Loucy (cell line): ENCODE data around the gene SMAP1.

Experiments
- H2AFZ ChIP-seq: fragments of 200-600 bp; sonication (generic); 2 replicates; pipeline ENCODE4 v1.6.0; 2016; ENCODE audit warnings: antibody characterized with exemption, mild to moderate bottlenecking, low read length, moderate library complexity
- H3F3A ChIP-seq: fragments of 200-600 bp; 2 replicates; pipeline ENCODE4 v1.6.0; 2016; ENCODE audit warnings: antibody characterized with exemption, low read depth, mild to moderate bottlenecking
- H3K27me3 ChIP-seq: fragments of 200-600 bp; sonication (generic); 2 replicates; pipeline ENCODE4 v1.6.1; 2014; ENCODE audit warnings: low read length, mild to moderate bottlenecking; ENCODE audit not compliant: insufficient read depth, poor library complexity, severe bottlenecking
- H3K36me3 ChIP-seq: fragments of 200-600 bp; sonication (generic); 2 replicates; pipeline ENCODE4 v1.6.1; 2016; ENCODE audit warnings: low read length; ENCODE audit not compliant: insufficient read depth
- H3K4me1 ChIP-seq: fragments of 200-600 bp; sonication (generic); 2 replicates; pipeline ENCODE4 v1.5.1; 2014; ENCODE audit warnings: low read length, mild to moderate bottlenecking; ENCODE audit not compliant: insufficient read depth, poor library complexity, severe bottlenecking
- H3K4me2 ChIP-seq: fragments of 200-600 bp; sonication (generic); 2 replicates; pipeline ENCODE4 v1.6.0; 2014; ENCODE audit warnings: antibody characterized with exemption, low read length, low read depth, mild to moderate bottlenecking; ENCODE audit not compliant: poor library complexity, severe bottlenecking
- H3K4me3 ChIP-seq: fragments of 200-600 bp; sonication (generic); 2 replicates; pipeline ENCODE4 v1.5.1; 2014; ENCODE audit warnings: low read length, mild to moderate bottlenecking, mixed read lengths; ENCODE audit not compliant: poor library complexity, severe bottlenecking
- H3K79me2 ChIP-seq: fragments of 200-600 bp; sonication (generic); 2 replicates; pipeline ENCODE4 v1.6.1; 2014; ENCODE audit warnings: low read length; ENCODE audit not compliant: insufficient read depth
- H3K9ac ChIP-seq: fragments of 200-600 bp; sonication (generic); 2 replicates; pipeline ENCODE4 v1.6.0; 2014; ENCODE audit warnings: mild to moderate bottlenecking, low read depth, low read length, moderate library complexity; ENCODE audit not compliant: poor library complexity, severe bottlenecking
- H3K9me2 ChIP-seq: fragments of 200-600 bp; sonication (generic); replicated peaks from 2 replicates; pipeline ENCODE4 v1.6.1; 2016; ENCODE audit warnings: low read depth, low read length, mixed read lengths
- H3K9me3 ChIP-seq: fragments of 200-600 bp; sonication (generic); 2 replicates; pipeline ENCODE4 v1.6.1; 2014; ENCODE audit warnings: mild to moderate bottlenecking, antibody characterized with exemption, low read length, low read depth; ENCODE audit not compliant: insufficient read depth
- H4K20me1 ChIP-seq: fragments of 200-600 bp; sonication (generic); 2 replicates; pipeline ENCODE4 v1.6.0; 2014; ENCODE audit warnings: antibody characterized with exemption, low read length, mild to moderate bottlenecking; ENCODE audit not compliant: insufficient read depth, poor library complexity, severe bottlenecking
- CTCF ChIP-seq: fragments of 200-600 bp; sonication (generic); conservative IDR thresholded peaks from 2 replicates; pipeline ENCODE4 v1.5.1; 2014; ENCODE audit warnings: mild to moderate bottlenecking, antibody characterized with exemption, low read length
- EZH2phosphoT487 ChIP-seq: fragments of 200-600 bp; IDR thresholded peaks from 2 replicates; pipeline ENCODE4 v1.6.1; 2018; ENCODE audit warnings: antibody characterized with exemption, mild to moderate bottlenecking, moderate library complexity, borderline replicate concordance

The SMAP1 gene

GRCh38 chr6:70857387-70858077, 189.8 kb downstream of the SMAP1 start:
- Histone ChIP-seq H3K4me1 (no peaks in the 10 kb centered on the region), H2AFZ (no peak overlapping the region), H3K9me2 (no peaks in the 10 kb centered on the region), H4K20me1 (no peaks in the 10 kb centered on the region), H3K36me3 (peaks cover 38% of the 10 kb centered on the region; the same call in 1 of the 2 replicates), H3K79me2 (no peaks in the 10 kb centered on the region), H3K9me3 (no peaks in the 10 kb centered on the region), H3F3A (no peaks in the 10 kb centered on the region), H3K4me2 (no peak overlapping the region), H3K9ac (no peak overlapping the region), H3K27me3 (no peaks in the 10 kb centered on the region), H3K4me3 (no peak overlapping the region)
- TF ChIP-seq EZH2phosphoT487, result no peak
- TF ChIP-seq CTCF, result no peak

DNA sequence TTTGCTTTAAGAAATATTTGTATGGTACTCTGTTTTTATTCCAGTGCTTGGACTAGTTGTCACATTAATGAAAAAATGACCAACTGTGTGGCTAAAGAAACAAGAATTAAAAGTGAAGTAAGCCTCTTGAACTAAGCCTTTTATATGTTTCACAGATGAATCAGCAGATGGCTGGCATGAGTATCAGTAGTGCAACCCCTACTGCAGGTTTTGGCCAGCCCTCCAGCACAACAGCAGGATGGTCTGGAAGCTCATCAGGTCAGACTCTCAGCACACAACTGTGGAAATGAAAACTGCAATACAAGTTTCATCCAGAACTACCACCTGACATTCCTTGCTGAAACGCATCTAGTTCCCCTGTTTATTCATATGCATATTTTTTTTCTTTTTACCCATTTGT, 192.4 kb downstream of the SMAP1 start:
- H3K27me3 ChIP-seq, result no peaks in the 10 kb centered on the region
- H3F3A ChIP-seq, result no peaks in the 10 kb centered on the region
- H3K4me2 ChIP-seq, result no peak overlapping the region
- no peaks in the 10 kb centered on the region for H3K79me2 ChIP-seq
- H3K4me3 ChIP-seq, result no peak overlapping the region
- no peaks in the 10 kb centered on the region for H3K9me2 ChIP-seq
- no peak overlapping the region for H3K9ac ChIP-seq
- H2AFZ ChIP-seq, result no peak overlapping the region
- H3K36me3 ChIP-seq, result peaks cover 38% of the 10 kb centered on the region; the same call in 1 of the 2 replicates
- peaks cover 7% of the 10 kb centered on the region for H3K4me1 ChIP-seq
- no peaks in the 10 kb centered on the region for H4K20me1 ChIP-seq
- no peaks in the 10 kb centered on the region for H3K9me3 ChIP-seq
- TF ChIP-seq EZH2phosphoT487 (no peak), CTCF (no peak)

- no peak overlapping the region for H2AFZ ChIP-seq
- no peak for TF ChIP-seq CTCF
Measured at GRCh38 chr6:70860920-70861319, 193.2 kb downstream of the SMAP1 start.

More at GRCh38 chr6:70860920-70861319, 193.2 kb downstream of the SMAP1 start:
- H3K9me2 ChIP-seq, result no peaks in the 10 kb centered on the region
- no peak overlapping the region for H3K4me3 ChIP-seq
- H4K20me1 ChIP-seq, result no peaks in the 10 kb centered on the region
- H3K4me1 ChIP-seq, result peaks cover 7% of the 10 kb centered on the region
- no peaks in the 10 kb centered on the region for H3K27me3 ChIP-seq
- no peaks in the 10 kb centered on the region for H3F3A ChIP-seq
- no peaks in the 10 kb centered on the region for H3K79me2 ChIP-seq
- no peak overlapping the region for H3K9ac ChIP-seq
- no peak overlapping the region for H3K4me2 ChIP-seq
- H3K36me3 ChIP-seq, result peaks cover 35% of the 10 kb centered on the region; the same call in 1 of the 2 replicates
- no peaks in the 10 kb centered on the region for H3K9me3 ChIP-seq
